Endodermal cell (in vitro differentiated cells): ENCODE measurements around the gene GPR22. TPM values are rescaled to one million over a fixed set of nuclear protein-coding genes. Genes with fewer than 3 reads are reported as not detected.

Experiments
- DNase-seq: peaks from one replicate; pipeline ENCODE4 v3.0.0-alpha.2; 2017
- H3K27ac ChIP-seq: 2 replicates; pipeline ENCODE4 v1.5.1; 2013; ENCODE audit warnings: mild to moderate bottlenecking, low read depth, low read length, moderate library complexity
- H3K27me3 ChIP-seq: 2 replicates; pipeline ENCODE4 v1.6.1; 2013; ENCODE audit warnings: mild to moderate bottlenecking, low read length, moderate library complexity; ENCODE audit not compliant: insufficient read depth, control insufficient read depth, poor library complexity, severe bottlenecking
- H3K36me3 ChIP-seq: 2 replicates; pipeline ENCODE4 v1.7.0; 2013; ENCODE audit warnings: mild to moderate bottlenecking, low read length, moderate library complexity; ENCODE audit not compliant: control insufficient read depth, insufficient read depth
- H3K4me1 ChIP-seq: one replicate; pipeline ENCODE4 v1.7.0; 2013; ENCODE audit warnings: low read length; ENCODE audit not compliant: control insufficient read depth, insufficient read depth
- H3K4me3 ChIP-seq: 2 replicates; pipeline ENCODE4 v1.5.1; 2013; ENCODE audit warnings: mild to moderate bottlenecking, low read length, moderate library complexity
- H3K9ac ChIP-seq: 2 replicates; pipeline ENCODE4 v1.6.1; 2013; ENCODE audit warnings: mild to moderate bottlenecking, low read length, moderate library complexity; ENCODE audit not compliant: poor library complexity, severe bottlenecking; ENCODE audit errors: extremely low read depth
- H3K9me3 ChIP-seq: 2 replicates; pipeline ENCODE4 v1.6.1; 2013; ENCODE audit warnings: mild to moderate bottlenecking, low read length, moderate library complexity; ENCODE audit not compliant: control insufficient read depth
- H3K27ac Mint-ChIP-seq: 2 replicates; pipeline ENCODE4 v1.8.0; 2020; ENCODE audit warnings: mixed read lengths
- H3K27me3 Mint-ChIP-seq: 2 replicates; pipeline ENCODE4 v1.8.0; 2021; ENCODE audit warnings: mild to moderate bottlenecking, mixed read lengths; ENCODE audit not compliant: insufficient read depth
- H3K36me3 Mint-ChIP-seq: 2 replicates; pipeline ENCODE4 v1.8.0; 2020; ENCODE audit warnings: low read depth, mixed read lengths
- H3K4me1 Mint-ChIP-seq: 2 replicates; pipeline ENCODE4 v1.8.0; 2020; ENCODE audit warnings: mixed read lengths
- H3K4me3 Mint-ChIP-seq: 2 replicates; pipeline ENCODE4 v1.8.0; 2020; ENCODE audit warnings: mild to moderate bottlenecking, moderate library complexity, mixed read lengths
- H3K9me3 Mint-ChIP-seq: 2 replicates; pipeline ENCODE4 v1.8.0; 2020; ENCODE audit warnings: mild to moderate bottlenecking, mixed read lengths
- WGBS, 2 experiments: methylation state at CpG; one replicate each; pipeline versions ENCODE4 v1.1.5 to v1.1.7; 2013; ENCODE audit warnings: missing lambda C conversion rate in 2 of 2, mixed read lengths in 1 of 2; ENCODE audit not compliant: insufficient coverage in 1 of 2, insufficient read length in 1 of 2; 5-methylcytosine and 5-hydroxymethylcytosine counted together
- total RNA-seq, 2 donors: library from RNA; stranded (reverse); fragmentation: NEBNext Ultra II Directional in 1 of 2; extraction: Animal tissue kit (Norgen Biotek cat#: 25700) in 1 of 2; gene quantifications; 2 replicates in 1 of 2; 3 replicates in 1 of 2; pipeline ENCODE4 v1.2.1, GENCODE V29; 2021
- TF ChIP-seq, protein P1 (sequence below): fragments of 200-600 bp; sonication (generic); conservative IDR thresholded peaks from 2 replicates; pipeline ENCODE4 v1.5.0; 2021; ENCODE audit warnings: antibody characterized with exemption, mild to moderate bottlenecking

GPR22 gene
- total RNA-seq, 2 donors from 2014 or later = not detected

- Mint-ChIP-seq H3K27me3 (no peaks in the 10 kb centered on the region), H3K27ac (no peak overlapping the region), H3K36me3 (no peaks in the 10 kb centered on the region), H3K4me1 (no peaks in the 10 kb centered on the region), H3K9me3 (peaks cover 8% of the 10 kb centered on the region), H3K4me3 (no peak overlapping the region)
- no peaks in the 10 kb centered on the region for H3K9me3 ChIP-seq
- 92 to 93% methylated on average over 3 to 6 of the region's 6 CpGs for WGBS, 2 experiments
- no peaks in the 10 kb centered on the region for H3K36me3 ChIP-seq
- TF ChIP-seq, protein P1, sequence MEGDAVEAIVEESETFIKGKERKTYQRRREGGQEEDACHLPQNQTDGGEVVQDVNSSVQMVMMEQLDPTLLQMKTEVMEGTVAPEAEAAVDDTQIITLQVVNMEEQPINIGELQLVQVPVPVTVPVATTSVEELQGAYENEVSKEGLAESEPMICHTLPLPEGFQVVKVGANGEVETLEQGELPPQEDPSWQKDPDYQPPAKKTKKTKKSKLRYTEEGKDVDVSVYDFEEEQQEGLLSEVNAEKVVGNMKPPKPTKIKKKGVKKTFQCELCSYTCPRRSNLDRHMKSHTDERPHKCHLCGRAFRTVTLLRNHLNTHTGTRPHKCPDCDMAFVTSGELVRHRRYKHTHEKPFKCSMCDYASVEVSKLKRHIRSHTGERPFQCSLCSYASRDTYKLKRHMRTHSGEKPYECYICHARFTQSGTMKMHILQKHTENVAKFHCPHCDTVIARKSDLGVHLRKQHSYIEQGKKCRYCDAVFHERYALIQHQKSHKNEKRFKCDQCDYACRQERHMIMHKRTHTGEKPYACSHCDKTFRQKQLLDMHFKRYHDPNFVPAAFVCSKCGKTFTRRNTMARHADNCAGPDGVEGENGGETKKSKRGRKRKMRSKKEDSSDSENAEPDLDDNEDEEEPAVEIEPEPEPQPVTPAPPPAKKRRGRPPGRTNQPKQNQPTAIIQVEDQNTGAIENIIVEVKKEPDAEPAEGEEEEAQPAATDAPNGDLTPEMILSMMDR = no peak
- no peaks in the 10 kb centered on the region for H3K4me1 ChIP-seq
- H3K27ac ChIP-seq = no peak overlapping the region
- DNase-seq = no peak
- no peak overlapping the region for H3K9ac ChIP-seq
- no peak overlapping the region for H3K4me3 ChIP-seq
- no peaks in the 10 kb centered on the region for H3K27me3 ChIP-seq
These were observed 25.0 kb downstream of the GPR22 start for GRCh38 chr7:107494884-107495283.

GRCh38 chr7:107495516-107495915, 25.7 kb downstream of the GPR22 start:
- Mint-ChIP-seq H3K27me3 (no peaks in the 10 kb centered on the region), H3K9me3 (peaks cover 8% of the 10 kb centered on the region), H3K27ac (no peak overlapping the region)

GRCh38 chr7:107499731-107500130, 29.9 kb downstream of the GPR22 start:
- H3K36me3 ChIP-seq = no peaks in the 10 kb centered on the region
- Mint-ChIP-seq H3K27me3 (no peaks in the 10 kb centered on the region), H3K4me1 (peaks cover 7% of the 10 kb centered on the region), H3K27ac (peak overlapping the region; percentile 7), H3K9me3 (peaks cover 8% of the 10 kb centered on the region), H3K4me3 (no peak overlapping the region), H3K36me3 (no peaks in the 10 kb centered on the region)
- H3K27ac ChIP-seq = no peak overlapping the region
- no peak overlapping the region for H3K9ac ChIP-seq
- H3K4me1 ChIP-seq = no peaks in the 10 kb centered on the region
- TF ChIP-seq, protein P1 = no peak
- no peaks in the 10 kb centered on the region for H3K27me3 ChIP-seq
- 95 to 100% methylated on average over 3 to 4 of the region's 4 CpGs for WGBS, 2 experiments
- no peak overlapping the region for H3K4me3 ChIP-seq
- H3K9me3 ChIP-seq = no peaks in the 10 kb centered on the region
- no peak for DNase-seq

More at GRCh38 chr7:107495516-107495915, 25.7 kb downstream of the GPR22 start:
- H3K36me3 ChIP-seq = no peaks in the 10 kb centered on the region
- H3K4me1 ChIP-seq = no peaks in the 10 kb centered on the region
- H3K9me3 ChIP-seq = no peaks in the 10 kb centered on the region
- Mint-ChIP-seq H3K36me3 (no peaks in the 10 kb centered on the region), H3K4me1 (no peaks in the 10 kb centered on the region), H3K4me3 (no peak overlapping the region)
- H3K27ac ChIP-seq = no peak overlapping the region
- DNase-seq = no peak
- no peak overlapping the region for H3K9ac ChIP-seq
- H3K27me3 ChIP-seq = no peaks in the 10 kb centered on the region
- H3K4me3 ChIP-seq = no peak overlapping the region
- TF ChIP-seq, protein P1 = no peak
